HG03045 (cell line): Measurements from ENCODE around the gene AMY2A.
"Not testable (repeated sequence)": the region's sequence is repeated elsewhere in the genome, so short reads cannot be mapped to it uniquely, and the experiment has no call there.

Experiments used
- ATAC-seq: cut with Tn5 transposase; IDR thresholded peaks from one replicate; pipeline ENCODE4 v1.9.1; 2021; ENCODE audit warnings: mild to moderate bottlenecking, moderate library complexity; ENCODE audit not compliant: unreplicated experiment

The AMY2A gene

GRCh38 chr1:103616994-103617477, at the start of gene AMY2A:
TSS of gene AMY2A (plus strand) at chr1:103617427. CDS start at chr1:103617441, 14 bp downstream.
- ATAC-seq: not testable (repeated sequence)

GRCh38 chr1:103569493-103569892, 47.7 kb upstream of the AMY2A start:
- no peak for ATAC-seq

- ATAC-seq: not testable (repeated sequence)
Measured at GRCh38 chr1:103571289-103571688, 45.9 kb upstream of the AMY2A start, which contains the start of gene AMY2B. TSS of gene AMY2B (plus strand) at chr1:103571589. CDS start at chr1:103571603, 14 bp downstream.

GRCh38 chr1:103576065-103576464, 41.2 kb upstream of the AMY2A start:
- no peak for ATAC-seq

GRCh38 chr1:103576784-103577183, 40.4 kb upstream of the AMY2A start:
- not testable (repeated sequence) for ATAC-seq

- ATAC-seq: no peak
Measured at GRCh38 chr1:103582464-103582863, 34.8 kb upstream of the AMY2A start.

- ATAC-seq: no peak
Measured at GRCh38 chr1:103583887-103584286, 33.3 kb upstream of the AMY2A start.

- ATAC-seq: no peak
Measured at GRCh38 chr1:103584537-103584936, 32.7 kb upstream of the AMY2A start.

GRCh38 chr1:103602740-103603139, 14.5 kb upstream of the AMY2A start:
- not testable (repeated sequence) for ATAC-seq

GRCh38 chr1:103616362-103616761, 865 bp upstream of the AMY2A start:
- ATAC-seq: no peak

GRCh38 chr1:103627436-103627835, 10.2 kb downstream of the AMY2A start:
- ATAC-seq: not testable (repeated sequence)

GRCh38 chr1:103641194-103641593, 24.0 kb downstream of the AMY2A start:
- not testable (repeated sequence) for ATAC-seq

- not testable (repeated sequence) for ATAC-seq
Measured at GRCh38 chr1:103643908-103644307, 26.7 kb downstream of the AMY2A start.

- not testable (repeated sequence) for ATAC-seq
Measured at GRCh38 chr1:103650305-103650704, 33.1 kb downstream of the AMY2A start.

- ATAC-seq: not testable (repeated sequence)
Measured at GRCh38 chr1:103650889-103651288, 33.7 kb downstream of the AMY2A start.

- ATAC-seq: not testable (repeated sequence)
Measured at GRCh38 chr1:103654133-103654532, 36.9 kb downstream of the AMY2A start.

GRCh38 chr1:103655460-103655859, 38.2 kb downstream of the AMY2A start, which contains the start of gene AMY1A:
TSS of gene AMY1A (plus strand) at chr1:103655760. CDS start at chr1:103656331, 571 bp downstream.
- not testable (repeated sequence) for ATAC-seq
